LNCAP (cell line): ENCODE results near the gene KIAA0753.

Experiments used
- TF ChIP-seq, protein P1 (sequence below): fragments of 450-650 bp; IDR thresholded peaks from 2 replicates; pipeline ENCODE4 v1.5.1; 2017; ENCODE audit warnings: mild to moderate bottlenecking

The KIAA0753 gene

GRCh38 chr17:6583411-6583810, 57.1 kb downstream of the KIAA0753 start:
- TF ChIP-seq, protein P1, sequence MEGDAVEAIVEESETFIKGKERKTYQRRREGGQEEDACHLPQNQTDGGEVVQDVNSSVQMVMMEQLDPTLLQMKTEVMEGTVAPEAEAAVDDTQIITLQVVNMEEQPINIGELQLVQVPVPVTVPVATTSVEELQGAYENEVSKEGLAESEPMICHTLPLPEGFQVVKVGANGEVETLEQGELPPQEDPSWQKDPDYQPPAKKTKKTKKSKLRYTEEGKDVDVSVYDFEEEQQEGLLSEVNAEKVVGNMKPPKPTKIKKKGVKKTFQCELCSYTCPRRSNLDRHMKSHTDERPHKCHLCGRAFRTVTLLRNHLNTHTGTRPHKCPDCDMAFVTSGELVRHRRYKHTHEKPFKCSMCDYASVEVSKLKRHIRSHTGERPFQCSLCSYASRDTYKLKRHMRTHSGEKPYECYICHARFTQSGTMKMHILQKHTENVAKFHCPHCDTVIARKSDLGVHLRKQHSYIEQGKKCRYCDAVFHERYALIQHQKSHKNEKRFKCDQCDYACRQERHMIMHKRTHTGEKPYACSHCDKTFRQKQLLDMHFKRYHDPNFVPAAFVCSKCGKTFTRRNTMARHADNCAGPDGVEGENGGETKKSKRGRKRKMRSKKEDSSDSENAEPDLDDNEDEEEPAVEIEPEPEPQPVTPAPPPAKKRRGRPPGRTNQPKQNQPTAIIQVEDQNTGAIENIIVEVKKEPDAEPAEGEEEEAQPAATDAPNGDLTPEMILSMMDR = no peak

GRCh38 chr17:6580625-6581024, 59.9 kb downstream of the KIAA0753 start:
- TF ChIP-seq, protein P1 = no peak

DNA sequence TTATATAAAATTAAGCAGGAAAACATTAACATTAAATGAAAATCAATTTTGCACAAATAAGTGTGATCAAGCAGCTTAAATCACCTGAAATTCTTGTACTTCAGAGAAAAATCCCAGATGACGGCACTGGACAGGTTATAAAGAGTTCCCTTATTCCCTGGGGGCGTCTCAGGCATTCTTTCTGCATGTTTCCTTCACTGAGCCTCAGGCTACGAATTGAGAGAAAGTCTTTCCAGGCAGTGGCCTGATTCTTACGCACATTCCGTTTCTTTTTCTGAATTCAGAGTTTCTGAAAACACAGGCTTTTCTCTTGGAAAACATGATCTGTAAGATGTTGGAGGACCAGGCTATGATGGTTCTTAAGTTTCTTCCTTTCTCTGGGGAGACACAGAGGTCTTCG, 62.0 kb downstream of the KIAA0753 start:
- TF ChIP-seq, protein P1 = no peak

- TF ChIP-seq, protein P1 = no peak
Observed at GRCh38 chr17:6577686-6578263, 62.7 kb downstream of the KIAA0753 start.

DNA sequence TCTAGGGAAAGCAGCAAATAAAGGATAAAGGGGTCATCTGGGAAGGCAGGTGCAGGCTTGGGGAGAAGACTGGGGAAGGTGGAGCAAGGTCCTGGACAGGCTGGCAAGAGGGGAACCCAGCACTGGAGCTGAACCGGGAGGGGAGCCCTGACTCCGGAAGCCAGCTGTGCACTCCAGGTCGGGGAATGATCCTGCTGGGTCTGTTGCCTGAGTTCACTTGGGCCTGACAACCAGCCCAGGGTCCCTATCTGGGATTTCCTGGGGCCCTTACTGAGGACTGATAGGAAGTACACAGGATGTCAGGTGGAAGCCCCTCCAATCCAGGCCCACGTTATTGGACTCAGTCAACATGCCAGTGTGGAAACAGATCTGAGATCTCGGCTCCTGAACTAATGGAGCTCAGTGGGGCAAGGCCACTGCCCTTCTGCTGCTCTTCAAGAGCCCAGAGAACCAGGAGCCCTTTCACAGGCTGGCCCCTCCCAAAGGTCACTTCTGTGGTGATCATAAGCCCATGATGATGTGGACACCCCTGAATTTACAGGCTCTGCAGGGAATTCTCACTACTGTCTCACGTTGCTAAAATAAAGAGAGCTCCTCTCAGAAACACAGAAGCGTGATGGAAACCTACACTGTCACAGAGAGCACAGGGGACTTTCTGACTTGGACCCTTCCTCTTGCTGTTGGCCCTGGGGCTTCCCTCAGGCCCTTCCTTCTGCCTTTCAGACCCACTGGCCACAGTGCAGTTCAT, 64.3 kb downstream of the KIAA0753 start:
- TF ChIP-seq, protein P1 = no peak

- TF ChIP-seq, protein P1 = no peak
Observed at GRCh38 chr17:6575596-6575988, 64.9 kb downstream of the KIAA0753 start.

DNA sequence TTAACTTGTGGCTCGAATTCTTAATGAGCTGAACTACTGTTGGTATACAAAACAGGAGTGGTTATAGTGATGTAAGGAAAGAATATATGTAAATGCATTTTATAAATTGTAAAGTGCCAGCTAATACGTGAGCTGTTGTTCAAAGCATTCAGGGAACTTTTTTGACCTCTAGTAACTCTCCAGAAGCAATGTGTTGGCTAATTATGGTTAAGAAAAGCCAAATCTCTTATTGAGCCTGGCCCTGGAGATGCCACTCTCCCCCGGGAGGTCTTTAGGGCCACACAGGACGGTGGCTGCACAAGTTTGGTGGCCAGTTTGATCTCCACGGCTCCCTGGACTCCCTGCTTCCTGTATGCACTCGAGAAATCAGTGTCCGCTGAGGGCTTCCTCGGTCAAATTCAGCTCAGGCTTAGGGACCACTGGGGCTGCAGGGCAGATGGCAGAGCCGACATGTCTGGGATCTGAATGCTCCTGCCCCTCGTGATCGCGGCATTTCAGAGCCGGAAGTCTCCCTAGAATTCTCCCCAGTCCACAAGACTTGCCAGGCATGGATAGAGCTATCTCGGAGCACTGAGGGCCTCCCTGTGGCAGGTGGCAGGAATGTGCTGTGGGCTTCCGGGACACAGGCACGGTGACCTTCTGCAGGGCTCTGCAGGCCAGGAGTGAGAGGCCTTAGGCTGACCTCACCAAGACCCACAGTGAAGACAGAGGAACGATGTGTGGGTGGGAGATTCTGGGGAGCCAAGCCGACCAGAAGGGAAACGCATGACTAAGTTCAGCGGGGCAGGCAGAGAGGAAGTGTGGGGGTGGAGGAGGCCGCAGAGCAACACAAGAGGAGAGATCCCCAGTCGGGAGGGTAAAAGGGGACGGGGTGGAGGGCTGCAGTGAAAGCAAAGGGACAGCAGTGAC, 65.6 kb downstream of the KIAA0753 start:
- TF ChIP-seq, protein P1 = no peak
